Renal cortex interstitium (tissue), 11 donors: ENCODE data around the gene MAN2A1. TPM values are rescaled to one million over a fixed set of nuclear protein-coding genes. Genes with fewer than 3 reads are reported as not detected.
"Not testable (repeated sequence)": the region's sequence is repeated elsewhere in the genome, so short reads cannot be mapped to it uniquely, and the experiment has no call there.

Experiments
- DNase-seq, 11 donors: peaks; one replicate each; pipeline ENCODE4 v3.0.0-alpha.2; 2013; ENCODE audit warnings: low read depth in 9 of 11, low spot score in 4 of 11; ENCODE audit errors: extremely low read depth in 1 of 11
- polyA plus RNA-seq, 3 donors: library from polyadenylated mRNA; unstranded; fragments of 120-200 nt; gene quantifications; one replicate each; pipeline ENCODE4 v1.2.1, GENCODE V29; 2013; ENCODE audit not compliant: insufficient read length in 3 of 3

Gene MAN2A1
- polyA plus RNA-seq, 3 donors = 59.4 to 75.7 (median 66.1) TPM

GRCh38 chr5:109723606-109724005, 33.9 kb downstream of the MAN2A1 start:
- no peak for DNase-seq

- no peak for DNase-seq
These were observed 35.4 kb downstream of the MAN2A1 start for GRCh38 chr5:109725135-109725534.

GRCh38 chr5:109739741-109740728, 50.3 kb downstream of the MAN2A1 start:
- peak in 10 of 11 donors; percentile 12 to 45 (median 25) for DNase-seq

GRCh38 chr5:109740966-109741365, 51.2 kb downstream of the MAN2A1 start:
- no peak for DNase-seq

- no peak for DNase-seq
These were observed 51.7 kb downstream of the MAN2A1 start for GRCh38 chr5:109741390-109741789.

GRCh38 chr5:109743041-109743531, 53.4 kb downstream of the MAN2A1 start:
- no peak for DNase-seq

- no peak for DNase-seq
These were observed 54.1 kb downstream of the MAN2A1 start for GRCh38 chr5:109743770-109744212.

- DNase-seq = no peak
These were observed 54.5 kb downstream of the MAN2A1 start for GRCh38 chr5:109744261-109744660.

GRCh38 chr5:109748546-109748945, 58.8 kb downstream of the MAN2A1 start:
- no peak for DNase-seq

GRCh38 chr5:109750463-109750862, 60.7 kb downstream of the MAN2A1 start:
- no peak for DNase-seq

- DNase-seq = no peak
These were observed 63.6 kb downstream of the MAN2A1 start for GRCh38 chr5:109753279-109753678.

GRCh38 chr5:109754319-109754718, 64.6 kb downstream of the MAN2A1 start:
- DNase-seq = no peak

GRCh38 chr5:109755761-109756160, 66.0 kb downstream of the MAN2A1 start:
- DNase-seq = no peak

- no peak for DNase-seq
These were observed 66.9 kb downstream of the MAN2A1 start for GRCh38 chr5:109756543-109757185.

- no peak for DNase-seq
These were observed 67.8 kb downstream of the MAN2A1 start for GRCh38 chr5:109757490-109757889.

GRCh38 chr5:109759306-109759705, 69.6 kb downstream of the MAN2A1 start:
- no peak for DNase-seq

GRCh38 chr5:109760130-109760529, 70.4 kb downstream of the MAN2A1 start:
- DNase-seq = not testable (repeated sequence)

GRCh38 chr5:109762821-109763220, 73.1 kb downstream of the MAN2A1 start:
- DNase-seq = no peak

- no peak for DNase-seq
These were observed 77.7 kb downstream of the MAN2A1 start for GRCh38 chr5:109767184-109767995.
